ENCODE data around the gene PKHD1. TPM values are rescaled to one million over a fixed set of nuclear protein-coding genes. Genes with fewer than 3 reads are reported as not detected.

The PKHD1 gene
- total RNA-seq, 1 donor from 2014 or later = 0.03 TPM

- TF ChIP-seq CTCF (IDR thresholded peaks at IDR 0.05; ENCODE audit: unreplicated experiment) = no peak
- H3K4me1 Mint-ChIP-seq (ENCODE audit: unreplicated experiment) = peaks cover 5% of the 10 kb centered on the region
- no peak for DNase-seq (ENCODE audit: low spot score)
- H3K4me3 Mint-ChIP-seq (ENCODE audit: unreplicated experiment) = no peak overlapping the region
- no peaks in the 10 kb centered on the region for H3K36me3 Mint-ChIP-seq (ENCODE audit: low read depth, unreplicated experiment)
- H3K27me3 Mint-ChIP-seq (ENCODE audit: unreplicated experiment) = no peaks in the 10 kb centered on the region
- H3K9me3 Mint-ChIP-seq (ENCODE audit: unreplicated experiment) = no peaks in the 10 kb centered on the region
- H3K27ac Mint-ChIP-seq (ENCODE audit: unreplicated experiment) = no peak overlapping the region
Measured at GRCh38 chr6:51626391-51626790, 461.0 kb downstream of the PKHD1 start.

DNA sequence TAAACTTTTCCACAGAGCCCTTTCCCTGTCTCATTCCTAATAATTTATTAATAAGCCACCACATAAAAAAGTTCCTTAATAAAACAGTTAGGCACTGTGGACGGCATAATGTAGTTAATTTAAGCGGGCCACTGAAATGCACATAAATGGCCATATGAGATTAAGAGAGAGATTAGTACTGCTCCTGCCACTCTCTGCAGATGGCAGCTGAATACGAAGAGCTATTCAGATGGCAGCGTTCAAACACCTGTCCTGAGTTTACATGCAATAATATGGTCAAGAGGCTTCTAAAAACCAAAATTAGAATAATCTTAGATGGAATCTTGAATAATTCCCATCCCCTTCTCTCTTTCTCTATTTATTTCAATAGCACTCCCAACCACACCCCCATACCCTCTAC, 461.8 kb downstream of the PKHD1 start:
- no peaks in the 10 kb centered on the region for H3K9me3 Mint-ChIP-seq (ENCODE audit: unreplicated experiment)
- H3K4me3 Mint-ChIP-seq (ENCODE audit: unreplicated experiment) = no peak overlapping the region
- no peaks in the 10 kb centered on the region for H3K4me1 Mint-ChIP-seq (ENCODE audit: unreplicated experiment)
- H3K36me3 Mint-ChIP-seq (ENCODE audit: low read depth, unreplicated experiment) = no peaks in the 10 kb centered on the region
- DNase-seq (ENCODE audit: low spot score) = no peak
- no peaks in the 10 kb centered on the region for H3K27me3 Mint-ChIP-seq (ENCODE audit: unreplicated experiment)
- no peak for TF ChIP-seq CTCF (IDR thresholded peaks at IDR 0.05; ENCODE audit: unreplicated experiment)
- H3K27ac Mint-ChIP-seq (ENCODE audit: unreplicated experiment) = no peak overlapping the region

DNA sequence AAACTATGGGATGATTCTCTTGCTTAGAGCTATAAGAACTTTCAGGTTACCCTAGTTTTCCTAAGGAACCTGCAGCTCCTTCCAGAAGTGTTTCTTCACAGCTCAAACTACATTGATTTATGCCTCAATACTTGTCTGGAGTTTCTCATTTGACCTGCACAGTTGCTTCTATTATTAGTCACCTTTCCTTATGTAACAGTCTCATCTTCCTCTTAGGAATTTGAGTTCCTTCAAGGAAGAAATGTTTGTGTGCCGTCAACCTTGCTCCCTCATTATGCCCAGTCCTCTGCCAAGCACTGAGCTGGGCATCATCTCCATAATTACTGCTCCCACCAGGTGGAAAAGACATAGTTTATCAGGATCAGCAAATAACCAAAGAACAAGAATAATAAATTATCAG, 466.4 kb downstream of the PKHD1 start:
- DNase-seq (ENCODE audit: low spot score) = no peak
- no peak overlapping the region for H3K4me3 Mint-ChIP-seq (ENCODE audit: unreplicated experiment)
- no peaks in the 10 kb centered on the region for H3K9me3 Mint-ChIP-seq (ENCODE audit: unreplicated experiment)
- TF ChIP-seq CTCF (IDR thresholded peaks at IDR 0.05; ENCODE audit: unreplicated experiment) = no peak
- no peaks in the 10 kb centered on the region for H3K36me3 Mint-ChIP-seq (ENCODE audit: low read depth, unreplicated experiment)
- no peaks in the 10 kb centered on the region for H3K27me3 Mint-ChIP-seq (ENCODE audit: unreplicated experiment)
- H3K4me1 Mint-ChIP-seq (ENCODE audit: unreplicated experiment) = no peaks in the 10 kb centered on the region
- H3K27ac Mint-ChIP-seq (ENCODE audit: unreplicated experiment) = no peak overlapping the region

- H3K9me3 Mint-ChIP-seq (ENCODE audit: unreplicated experiment) = no peaks in the 10 kb centered on the region
- TF ChIP-seq CTCF (IDR thresholded peaks at IDR 0.05; ENCODE audit: unreplicated experiment) = no peak
Measured at GRCh38 chr6:51619042-51619799, 468.2 kb downstream of the PKHD1 start.

GRCh38 chr6:51618563-51618962, 468.9 kb downstream of the PKHD1 start:
- H3K9me3 Mint-ChIP-seq (ENCODE audit: unreplicated experiment) = no peaks in the 10 kb centered on the region
- no peak overlapping the region for H3K4me3 Mint-ChIP-seq (ENCODE audit: unreplicated experiment)
- no peak for DNase-seq (ENCODE audit: low spot score)
- no peaks in the 10 kb centered on the region for H3K36me3 Mint-ChIP-seq (ENCODE audit: low read depth, unreplicated experiment)
- peak; percentile 86 for TF ChIP-seq CTCF (IDR thresholded peaks at IDR 0.05; ENCODE audit: unreplicated experiment)
- peaks cover 1% of the 10 kb centered on the region for H3K27me3 Mint-ChIP-seq (ENCODE audit: unreplicated experiment)
- no peaks in the 10 kb centered on the region for H3K4me1 Mint-ChIP-seq (ENCODE audit: unreplicated experiment)
- H3K27ac Mint-ChIP-seq (ENCODE audit: unreplicated experiment) = no peak overlapping the region

More at GRCh38 chr6:51619042-51619799, 468.2 kb downstream of the PKHD1 start:
- Mint-ChIP-seq H3K4me3 (ENCODE audit: unreplicated experiment) (no peak overlapping the region), H3K4me1 (ENCODE audit: unreplicated experiment) (no peaks in the 10 kb centered on the region), H3K36me3 (ENCODE audit: low read depth, unreplicated experiment) (no peaks in the 10 kb centered on the region), H3K27ac (ENCODE audit: unreplicated experiment) (no peak overlapping the region), H3K27me3 (ENCODE audit: unreplicated experiment) (peaks cover 1% of the 10 kb centered on the region)
- no peak for DNase-seq (ENCODE audit: low spot score)

Data from endothelial cell (in vitro differentiated cells).